HepG2 (cell line): ENCODE results near the gene NSUN6. TPM values are rescaled to one million over a fixed set of nuclear protein-coding genes. Genes with fewer than 3 reads are reported as not detected.

ENCODE experiments used
- ATAC-seq: fragments of 200-7000 bp; cut with Tn5 transposase; 3 replicates; pipeline ENCODE4 v1.9.1; 2020; ENCODE audit warnings: mild to moderate bottlenecking, moderate library complexity
- BruUV-seq: library from RNA; stranded (reverse); fragments of 400-500 nt; replicated peaks from 2 replicates; lab custom pipeline; 2021; lab: Mats Ljungman, UMichigan
- CTCF ChIA-PET: fragments of 300-600 bp; formaldehyde crosslinking; extraction: SDS; loops from one replicate; lab custom pipeline; 2021; ENCODE audit warnings: low total read pairs, inconsistent platforms, low intra/inter-chr PET ratio; lab: Yijun Ruan, JAX
- POLR2A ChIA-PET: fragments of 350-600 bp; sonication (Branson Sonifier 250); formaldehyde crosslinking; loops from one replicate; lab custom pipeline; 2020; ENCODE audit warnings: antibody characterized with exemption, inconsistent platforms; lab: Yijun Ruan, JAX
- DNase-seq: peaks from one replicate; pipeline ENCODE4 v3.0.0-alpha.2; 2015; ENCODE audit warnings: low spot score
- FAIRE-seq: peaks from 3 replicates; lab custom pipeline; 2011; peaks lifted over from hg19 to GRCh38; lab: Jason Lieb, UNC
- H2AFZ ChIP-seq: one replicate; pipeline ENCODE4 v1.6.1; 2011; ENCODE audit warnings: low read length, inconsistent platforms
- H3K27ac ChIP-seq: fragments of 300-600 bp; 3 replicates; pipeline ENCODE4 v1.8.0; 2011; ENCODE audit warnings: mixed run types, mild to moderate bottlenecking, mixed read lengths, low read length, inconsistent platforms; ENCODE audit not compliant: insufficient read depth; ENCODE audit errors: extremely low read length
- H3K27me3 ChIP-seq, 2 experiments: fragments of 200-600 bp in 1 of 2; 2 replicates in 1 of 2; 3 replicates in 1 of 2; pipeline versions ENCODE4 v1.6.0 to v1.8.0; 2011; ENCODE audit warnings: low read length in 2 of 2, mild to moderate bottlenecking in 2 of 2, moderate library complexity in 2 of 2, inconsistent platforms in 1 of 2; ENCODE audit not compliant: insufficient read depth in 2 of 2, control insufficient read depth in 1 of 2
- H3K36me3 ChIP-seq, 2 experiments: fragments of 200-600 bp in 1 of 2; replicated peaks in 1 of 2; 2 replicates in 1 of 2; 3 replicates in 1 of 2; pipeline versions ENCODE4 v1.5.1 to v1.8.0; 2011; ENCODE audit warnings: low read length in 2 of 2, inconsistent platforms in 1 of 2; ENCODE audit not compliant: insufficient read depth in 2 of 2, control insufficient read depth in 1 of 2
- H3K4me1 ChIP-seq: 2 replicates; pipeline ENCODE4 v1.5.1; 2012; ENCODE audit warnings: low read length, inconsistent platforms; ENCODE audit not compliant: insufficient read depth
- H3K4me2 ChIP-seq: 2 replicates; pipeline ENCODE4 v1.6.0; 2011; ENCODE audit warnings: low read depth, low read length, inconsistent platforms
- H3K4me3 ChIP-seq, 3 experiments: fragments of 200-600 bp in 1 of 3; sonication (generic), shearing (Covaris generic) in 1 of 3; replicated peaks in 1 of 3; 2 replicates each; pipeline ENCODE4 v1.5.1; 2011 to 2016; ENCODE audit warnings: low read length in 3 of 3, inconsistent platforms in 2 of 3, low read depth in 2 of 3, mild to moderate bottlenecking in 2 of 3, control low read depth in 1 of 3, mixed read lengths in 1 of 3; ENCODE audit not compliant: insufficient read depth in 1 of 3
- H3K79me2 ChIP-seq: one replicate; pipeline ENCODE4 v1.6.1; 2011; ENCODE audit warnings: low read length, inconsistent platforms; ENCODE audit not compliant: insufficient read depth
- H3K9ac ChIP-seq: 2 replicates; pipeline ENCODE4 v1.6.0; 2011; ENCODE audit warnings: mild to moderate bottlenecking, low read depth, low read length, inconsistent platforms; ENCODE audit not compliant: insufficient read depth
- H3K9me3 ChIP-seq: 2 replicates; pipeline ENCODE4 v1.5.1; 2012; ENCODE audit warnings: mild to moderate bottlenecking, low read length
- H4K20me1 ChIP-seq: 2 replicates; pipeline ENCODE4 v1.6.0; 2011; ENCODE audit warnings: inconsistent platforms, mild to moderate bottlenecking, low read length, moderate library complexity; ENCODE audit not compliant: insufficient read depth
- GLI4 ChIP-seq: sonication (generic); formaldehyde crosslinking; IDR thresholded peaks from 2 replicates; pipeline ENCODE4 v1.5.1; 2020; ENCODE audit warnings: missing genetic modification reagents, mild to moderate bottlenecking, moderate library complexity, borderline replicate concordance
- HCFC1 ChIP-seq: fragments of 150-350 bp; IDR thresholded peaks from 2 replicates; pipeline ENCODE4 v1.6.1; 2014; ENCODE audit warnings: low read depth, low read length
- MLLT10 ChIP-seq: sonication (generic); formaldehyde crosslinking; IDR thresholded peaks from 2 replicates; pipeline ENCODE4 v1.4.0; 2020; ENCODE audit warnings: missing genetic modification reagents
- XRCC5 ChIP-seq: fragments of 200-400 bp; formaldehyde crosslinking; optimal IDR thresholded peaks from 2 replicates; pipeline ENCODE3; 2017; ENCODE audit warnings: mild to moderate bottlenecking, low read length
- ZNF251 ChIP-seq: sonication (generic); formaldehyde crosslinking; IDR thresholded peaks from 2 replicates; pipeline ENCODE4 v1.9.0; 2021; ENCODE audit warnings: mild to moderate bottlenecking, missing genetic modification reagents
- ZNF331 ChIP-seq: sonication (generic); formaldehyde crosslinking; IDR thresholded peaks from 2 replicates; pipeline ENCODE4 v1.4.0; 2020; ENCODE audit warnings: missing genetic modification reagents
- WGBS: methylation state at CpG from one replicate; pipeline ENCODE4 v1.1.6; 2017; ENCODE audit warnings: low lambda C conversion rate; 5-methylcytosine and 5-hydroxymethylcytosine counted together
- in situ Hi-C: cut with HindIII; loops from 2 replicates; pipeline ENCODE4 v1.10.0; 2017; ENCODE audit warnings: low pct_unique_long_range_greater_than_20kb; ENCODE audit not compliant: extremely low pct_ligation_motif_present
- intact Hi-C: fragments of 100-400 bp; cut with micrococcal nuclease; formaldehyde crosslinking; loops from one replicate; pipeline ENCODE4 v1.10.0; 2022; ENCODE audit not compliant: unreplicated experiment
- polyA plus RNA-seq, 8 experiments: library from polyadenylated mRNA; depleted of rRNA in 3 of 8; stranded (reverse) in 7 of 8; unstranded in 1 of 8; fragments of >200 nt; fragmentation: Illumina TruSeq in 4 of 8; extraction: Trizol in 4 of 8; gene quantifications; 2 replicates each; pipeline versions ENCODE4 v1.2.1 to v1.2.3, GENCODE V29; 2011 to 2016; ENCODE audit warnings: low read depth in 4 of 8, missing spikeins in 1 of 8, mixed read lengths in 1 of 8; ENCODE audit not compliant: insufficient read depth in 1 of 8
- total RNA-seq, 5 experiments: library from RNA; depleted of rRNA; stranded (reverse); fragments of >200 nt; fragmentation: Illumina TruSeq; extraction: Trizol; gene quantifications; 2 replicates each; pipeline ENCODE4 v1.2.3, GENCODE V29; 2016; ENCODE audit warnings: low read depth in 1 of 5
- TF ChIP-seq, protein P1 (sequence below), 2 experiments: IDR thresholded peaks; 2 replicates each; pipeline ENCODE4 v1.6.1; 2011 to 2012; ENCODE audit warnings: low read length in 2 of 2, borderline replicate concordance in 1 of 2, low read depth in 1 of 2, mild to moderate bottlenecking in 1 of 2, moderate library complexity in 1 of 2
- TF ChIP-seq, protein P2 (sequence below): IDR thresholded peaks from 2 replicates; pipeline ENCODE4 v1.6.1; 2018; ENCODE audit warnings: missing genetic modification reagents, mild to moderate bottlenecking, missing compliant biosample characterization

The NSUN6 gene
- total and polyA plus RNA-seq, 2 of the 13 experiments (the other 11 are each of a cell fraction or from before 2014, with no cell fraction given), result 17.2 to 19.3 TPM

DNA sequence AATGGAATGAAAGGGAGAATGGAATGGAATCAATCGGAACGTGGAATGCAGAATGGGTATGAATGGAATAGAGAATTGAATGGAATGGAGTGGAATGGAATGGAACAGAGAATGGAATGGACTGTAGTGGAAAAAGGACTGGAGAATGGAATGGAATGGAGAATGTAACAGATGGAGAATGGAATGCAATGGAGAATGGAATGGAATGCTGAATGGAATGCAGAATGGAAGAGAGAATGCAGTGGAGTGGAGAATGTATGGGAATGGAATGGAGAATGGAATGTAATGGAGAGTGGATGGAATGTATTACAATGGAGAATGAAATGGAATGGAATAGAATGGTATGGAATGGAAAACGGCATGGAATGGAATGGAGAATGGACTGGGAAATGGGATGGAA lies 96.9 kb downstream of the NSUN6 start (continued):
- TF ChIP-seq, protein P1, sequence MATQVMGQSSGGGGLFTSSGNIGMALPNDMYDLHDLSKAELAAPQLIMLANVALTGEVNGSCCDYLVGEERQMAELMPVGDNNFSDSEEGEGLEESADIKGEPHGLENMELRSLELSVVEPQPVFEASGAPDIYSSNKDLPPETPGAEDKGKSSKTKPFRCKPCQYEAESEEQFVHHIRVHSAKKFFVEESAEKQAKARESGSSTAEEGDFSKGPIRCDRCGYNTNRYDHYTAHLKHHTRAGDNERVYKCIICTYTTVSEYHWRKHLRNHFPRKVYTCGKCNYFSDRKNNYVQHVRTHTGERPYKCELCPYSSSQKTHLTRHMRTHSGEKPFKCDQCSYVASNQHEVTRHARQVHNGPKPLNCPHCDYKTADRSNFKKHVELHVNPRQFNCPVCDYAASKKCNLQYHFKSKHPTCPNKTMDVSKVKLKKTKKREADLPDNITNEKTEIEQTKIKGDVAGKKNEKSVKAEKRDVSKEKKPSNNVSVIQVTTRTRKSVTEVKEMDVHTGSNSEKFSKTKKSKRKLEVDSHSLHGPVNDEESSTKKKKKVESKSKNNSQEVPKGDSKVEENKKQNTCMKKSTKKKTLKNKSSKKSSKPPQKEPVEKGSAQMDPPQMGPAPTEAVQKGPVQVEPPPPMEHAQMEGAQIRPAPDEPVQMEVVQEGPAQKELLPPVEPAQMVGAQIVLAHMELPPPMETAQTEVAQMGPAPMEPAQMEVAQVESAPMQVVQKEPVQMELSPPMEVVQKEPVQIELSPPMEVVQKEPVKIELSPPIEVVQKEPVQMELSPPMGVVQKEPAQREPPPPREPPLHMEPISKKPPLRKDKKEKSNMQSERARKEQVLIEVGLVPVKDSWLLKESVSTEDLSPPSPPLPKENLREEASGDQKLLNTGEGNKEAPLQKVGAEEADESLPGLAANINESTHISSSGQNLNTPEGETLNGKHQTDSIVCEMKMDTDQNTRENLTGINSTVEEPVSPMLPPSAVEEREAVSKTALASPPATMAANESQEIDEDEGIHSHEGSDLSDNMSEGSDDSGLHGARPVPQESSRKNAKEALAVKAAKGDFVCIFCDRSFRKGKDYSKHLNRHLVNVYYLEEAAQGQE (IDR thresholded peaks at IDR 0.05; ENCODE audit: borderline replicate concordance in 1 of 2, low read depth in 1 of 2, low read length in 2 of 2), result no peak
- TF ChIP-seq XRCC5 (no peak), MLLT10 (no peak)

DNA sequence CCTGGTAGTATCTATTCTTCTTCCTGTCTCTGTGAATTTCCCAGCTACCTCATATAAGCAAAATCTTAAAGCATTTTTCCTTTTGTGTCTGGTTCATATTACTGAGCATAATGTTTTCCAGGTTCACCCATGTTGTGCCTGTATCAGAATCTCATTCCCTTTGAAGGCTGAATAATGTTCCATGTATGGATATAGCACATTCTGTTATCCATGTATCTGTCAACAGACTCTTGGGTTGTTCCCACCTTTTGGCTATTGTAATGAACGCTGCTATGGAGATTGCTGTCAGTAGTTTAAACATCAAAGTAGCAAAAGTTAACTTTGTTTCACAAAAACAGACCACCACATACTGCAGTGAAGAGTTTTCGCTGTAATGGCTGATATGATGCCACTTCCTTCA lies 99.9 kb downstream of the NSUN6 start:
- FAIRE-seq (no peak), DNase-seq (no peak), ATAC-seq (no peak)
- TF ChIP-seq GLI4 (CRISPR knock-in tag) (no peak), ZNF251 (CRISPR knock-in tag) (no peak), ZNF331 (CRISPR knock-in tag) (no peak), HCFC1 (no peak)
- TF ChIP-seq, protein P2, sequence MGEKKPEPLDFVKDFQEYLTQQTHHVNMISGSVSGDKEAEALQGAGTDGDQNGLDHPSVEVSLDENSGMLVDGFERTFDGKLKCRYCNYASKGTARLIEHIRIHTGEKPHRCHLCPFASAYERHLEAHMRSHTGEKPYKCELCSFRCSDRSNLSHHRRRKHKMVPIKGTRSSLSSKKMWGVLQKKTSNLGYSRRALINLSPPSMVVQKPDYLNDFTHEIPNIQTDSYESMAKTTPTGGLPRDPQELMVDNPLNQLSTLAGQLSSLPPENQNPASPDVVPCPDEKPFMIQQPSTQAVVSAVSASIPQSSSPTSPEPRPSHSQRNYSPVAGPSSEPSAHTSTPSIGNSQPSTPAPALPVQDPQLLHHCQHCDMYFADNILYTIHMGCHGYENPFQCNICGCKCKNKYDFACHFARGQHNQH (CRISPR knock-in tag), result no peak
- Histone ChIP-seq H3K9ac (no peak overlapping the region), H3K27ac (no peak overlapping the region), H3K36me3 (peaks cover 3 to 42% of the 10 kb centered on the region in 2 experiments), H3K4me2 (no peak overlapping the region), H3K27me3 (no peaks in the 10 kb centered on the region), H3K4me1 (no peaks in the 10 kb centered on the region), H3K79me2 (no peaks in the 10 kb centered on the region), H3K4me3 (no peak overlapping the region), H3K9me3 (peaks cover 28% of the 10 kb centered on the region), H2AFZ (no peak overlapping the region), H4K20me1 (no peaks in the 10 kb centered on the region)
- intact Hi-C loops (no loop called here), in situ Hi-C loops (no loop called here)
- ChIA-PET CTCF (no interaction called here), POLR2A (no interaction called here)
- WGBS, result 100% methylated on average over 2 of the region's 2 CpGs
- BruUV-seq, result no TSS peak
